Breast epithelium (tissue), 4 donors: ENCODE results near the gene STING1. TPM values are rescaled to one million over a fixed set of nuclear protein-coding genes. Genes with fewer than 3 reads are reported as not detected.
"Not testable (repeated sequence)": the region's sequence is repeated elsewhere in the genome, so short reads cannot be mapped to it uniquely, and the experiment has no call there.

Experiments
- DNase-seq, 2 donors: peaks; one replicate each; pipeline ENCODE4 v3.0.0-alpha.2; 2019; ENCODE audit warnings: low spot score in 2 of 2
- H3K27ac ChIP-seq, 2 donors: fragments of 200-600 bp; sonication (generic) in 1 of 2; one replicate each; pipeline ENCODE4 v1.5.1; 2016 to 2019; ENCODE audit warnings: mild to moderate bottlenecking in 1 of 2
- H3K27me3 ChIP-seq, 2 donors: fragments of 200-600 bp; sonication (generic) in 1 of 2; one replicate each; pipeline versions ENCODE4 v1.5.1 to v1.6.0; 2017 to 2019; ENCODE audit warnings: control low read depth in 1 of 2, mild to moderate bottlenecking in 1 of 2
- H3K36me3 ChIP-seq: fragments of 200-600 bp; one replicate; pipeline ENCODE4 v1.5.1; 2019
- H3K4me1 ChIP-seq, 2 donors: fragments of 200-600 bp; sonication (generic); one replicate each; pipeline ENCODE4 v1.5.1; 2016 to 2019; ENCODE audit warnings: control low read depth in 1 of 2
- H3K4me3 ChIP-seq, 3 donors: fragments of 200-600 bp; sonication (generic); 1 replicate in 2 of 3; 2 replicates in 1 of 3; pipeline ENCODE4 v1.5.1; 2016 to 2019; ENCODE audit warnings: mild to moderate bottlenecking in 3 of 3, moderate library complexity in 2 of 3
- H3K9me3 ChIP-seq, 2 donors: fragments of 200-600 bp; sonication (generic) in 1 of 2; one replicate each; pipeline ENCODE4 v1.5.1; 2016 to 2019; ENCODE audit warnings: control low read depth in 1 of 2
- CTCF ChIP-seq, 3 donors: fragments of 450-650 bp; IDR thresholded peaks; one replicate each; pipeline ENCODE4 v1.5.1; 2016 to 2017; ENCODE audit warnings: antibody characterized with exemption in 3 of 3, mild to moderate bottlenecking in 3 of 3, moderate library complexity in 3 of 3
- POLR2A ChIP-seq: fragments of 450-650 bp; IDR thresholded peaks from one replicate; pipeline ENCODE4 v1.6.1; 2016; ENCODE audit warnings: antibody characterized with exemption, mild to moderate bottlenecking, moderate library complexity
- POLR2AphosphoS5 ChIP-seq, 3 donors: sonication (generic); formaldehyde crosslinking; IDR thresholded peaks; one replicate each; pipeline ENCODE4 v1.6.1; 2017; ENCODE audit warnings: antibody characterized with exemption in 3 of 3
- intact Hi-C: fragments of 100-400 bp; cut with DNase I; formaldehyde crosslinking; loops from one replicate; pipeline ENCODE4 v1.15.1; 2023; ENCODE audit warnings: low total_unique reads
- total RNA-seq, 3 donors: library from RNA; depleted of rRNA; stranded (reverse); fragments of >200 nt; gene quantifications; one replicate each; pipeline ENCODE4 v1.1.0, GENCODE V29; 2016

STING1 gene
- 10 to 100 TPM; 22.0 to 47.9 (median 39.0) TPM for total RNA-seq

DNA sequence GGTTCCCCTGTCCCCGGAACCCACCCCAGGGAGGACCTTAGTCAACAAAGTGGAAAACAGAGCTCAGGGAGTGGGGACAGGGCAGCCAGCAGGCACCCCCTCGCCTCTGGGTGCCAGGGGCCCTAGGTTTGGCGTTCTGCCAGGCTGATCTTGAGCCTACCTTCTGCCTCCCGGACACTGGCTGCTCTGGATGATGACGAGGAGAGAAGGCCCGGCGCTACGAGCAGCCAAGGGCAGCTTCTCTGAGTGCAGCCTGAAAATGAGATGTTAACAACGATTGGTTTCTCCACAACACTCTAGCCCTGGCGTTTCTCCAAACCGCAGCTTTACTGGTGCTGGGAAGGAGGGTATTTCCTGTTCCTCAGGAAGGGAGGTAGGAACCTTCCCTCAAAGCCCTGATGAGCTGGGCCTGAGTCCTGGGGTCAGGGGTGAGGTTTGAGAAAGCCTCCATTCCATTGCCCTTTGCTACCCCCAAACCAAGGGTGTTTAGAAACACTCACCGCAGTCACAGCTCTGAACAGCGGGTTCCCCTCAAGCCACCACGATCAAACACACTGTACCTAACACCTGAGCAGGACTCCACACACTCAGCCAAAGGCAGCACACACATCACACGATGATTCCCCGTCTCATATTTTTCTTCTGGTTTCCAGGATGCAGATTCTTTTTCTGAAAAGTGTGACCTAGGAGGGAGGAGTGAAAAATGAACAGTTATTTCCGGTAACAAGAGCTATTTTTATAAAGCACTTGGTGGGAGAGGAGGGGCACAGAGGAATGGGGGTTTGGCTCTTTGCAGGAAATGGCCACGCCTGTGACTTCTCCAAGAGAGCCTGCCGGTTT is at the start of gene STING1:
Gene STING1, minus strand, starts transcription at position 709 of the 840 bp plus-strand sequence. CDS start 1,054 bp downstream, outside the sequence.
- Histone ChIP-seq H3K27me3 (no peaks in the 10 kb centered on the region), H3K9me3 (no peaks in the 10 kb centered on the region), H3K27ac (peak within 1 kb of the TSS; percentile 94 to 100), H3K4me3 (peak within 1 kb of the TSS; percentile 51 to 75 (median 52)), H3K36me3 (no peaks in the 10 kb centered on the region), H3K4me1 (peaks cover 4 to 17% of the 10 kb centered on the region in 2 donors)
- intact Hi-C loops, result no loop called here
- DNase-seq, result peak; percentile 91
- TF ChIP-seq CTCF (IDR thresholded peaks at IDR 0.05) (no peak), POLR2AphosphoS5 (IDR thresholded peaks at IDR 0.05) (peak; percentile 50 to 68 (median 56))

GRCh38 chr5:139531772-139532169 is 49.2 kb upstream of the STING1 start:
- Histone ChIP-seq H3K36me3 (no peaks in the 10 kb centered on the region), H3K27ac (no peak overlapping the region), H3K9me3 (no peaks in the 10 kb centered on the region), H3K27me3 (no peaks in the 10 kb centered on the region), H3K4me3 (no peak overlapping the region), H3K4me1 (no peaks in the 10 kb centered on the region)
- no peak for DNase-seq
- intact Hi-C loops, result loop anchor here (2.0 kb wide), 1 partner anchor 63 kb away; no protein-coding TSS in a partner anchor
- TF ChIP-seq POLR2AphosphoS5 (IDR thresholded peaks at IDR 0.05), result no peak
- no peak for TF ChIP-seq POLR2A
- no peak for TF ChIP-seq CTCF (IDR thresholded peaks at IDR 0.05)

- not testable (repeated sequence) for H3K4me1 ChIP-seq, H3K9me3 ChIP-seq, H3K4me3 ChIP-seq, DNase-seq, H3K27ac ChIP-seq, H3K27me3 ChIP-seq, H3K36me3 ChIP-seq
- intact Hi-C loops, result loop anchor here (2.0 kb wide), 1 partner anchor 61 kb away; no protein-coding TSS in a partner anchor
These were observed 47.5 kb upstream of the STING1 start for GRCh38 chr5:139530079-139530478.

DNA sequence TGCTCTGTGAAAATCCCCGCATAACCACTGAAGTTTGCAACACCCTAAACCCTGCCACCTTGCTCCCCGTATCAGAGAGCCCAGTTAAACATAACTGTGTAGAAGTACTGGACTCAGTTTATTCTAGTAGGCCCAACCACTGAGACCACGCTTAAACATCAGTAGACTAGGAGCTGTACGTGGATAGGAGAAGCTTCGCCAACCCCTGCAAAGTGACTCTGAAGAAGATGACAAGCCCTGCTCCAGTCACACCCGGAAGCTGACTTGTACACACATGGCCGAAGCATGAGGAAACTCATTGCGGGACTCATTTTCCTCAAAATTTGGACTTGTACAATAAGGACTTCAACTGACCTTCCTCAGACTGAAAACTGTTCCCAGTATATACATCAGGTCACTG is 46.1 kb upstream of the STING1 start:
- DNase-seq, result not testable (repeated sequence)

GRCh38 chr5:139527896-139528467 is 45.4 kb upstream of the STING1 start:
- H3K4me3 ChIP-seq, H3K4me1 ChIP-seq, H3K36me3 ChIP-seq, H3K27ac ChIP-seq, H3K27me3 ChIP-seq, H3K9me3 ChIP-seq, intact Hi-C loops, DNase-seq: not testable (repeated sequence)

More for the DNA sequence above, 46.1 kb upstream of the STING1 start:
- H3K4me3 ChIP-seq, H3K9me3 ChIP-seq, H3K4me1 ChIP-seq, H3K36me3 ChIP-seq, H3K27ac ChIP-seq, intact Hi-C loops, H3K27me3 ChIP-seq: not testable (repeated sequence)

DNA sequence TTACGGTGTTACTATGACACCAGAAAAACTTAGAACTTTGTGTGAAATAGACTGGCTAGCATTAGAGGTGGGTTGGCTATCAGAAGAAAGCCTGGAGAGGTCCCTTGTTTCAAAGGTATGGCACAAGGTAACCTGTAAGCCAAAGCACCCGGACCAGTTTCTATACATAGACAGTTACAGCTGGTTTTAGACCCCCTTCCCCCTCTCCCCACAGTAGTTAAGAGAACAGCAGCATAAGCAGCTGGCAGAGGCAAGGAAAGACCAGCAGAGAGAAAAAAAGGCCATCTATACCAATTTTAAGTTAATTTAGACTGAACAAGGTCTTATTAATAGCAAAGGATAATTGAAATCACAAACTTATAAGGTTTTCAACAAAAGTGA is 44.5 kb upstream of the STING1 start:
- H3K4me1 ChIP-seq, H3K27ac ChIP-seq, H3K27me3 ChIP-seq, H3K9me3 ChIP-seq, H3K36me3 ChIP-seq, DNase-seq, intact Hi-C loops, H3K4me3 ChIP-seq: not testable (repeated sequence)

DNA sequence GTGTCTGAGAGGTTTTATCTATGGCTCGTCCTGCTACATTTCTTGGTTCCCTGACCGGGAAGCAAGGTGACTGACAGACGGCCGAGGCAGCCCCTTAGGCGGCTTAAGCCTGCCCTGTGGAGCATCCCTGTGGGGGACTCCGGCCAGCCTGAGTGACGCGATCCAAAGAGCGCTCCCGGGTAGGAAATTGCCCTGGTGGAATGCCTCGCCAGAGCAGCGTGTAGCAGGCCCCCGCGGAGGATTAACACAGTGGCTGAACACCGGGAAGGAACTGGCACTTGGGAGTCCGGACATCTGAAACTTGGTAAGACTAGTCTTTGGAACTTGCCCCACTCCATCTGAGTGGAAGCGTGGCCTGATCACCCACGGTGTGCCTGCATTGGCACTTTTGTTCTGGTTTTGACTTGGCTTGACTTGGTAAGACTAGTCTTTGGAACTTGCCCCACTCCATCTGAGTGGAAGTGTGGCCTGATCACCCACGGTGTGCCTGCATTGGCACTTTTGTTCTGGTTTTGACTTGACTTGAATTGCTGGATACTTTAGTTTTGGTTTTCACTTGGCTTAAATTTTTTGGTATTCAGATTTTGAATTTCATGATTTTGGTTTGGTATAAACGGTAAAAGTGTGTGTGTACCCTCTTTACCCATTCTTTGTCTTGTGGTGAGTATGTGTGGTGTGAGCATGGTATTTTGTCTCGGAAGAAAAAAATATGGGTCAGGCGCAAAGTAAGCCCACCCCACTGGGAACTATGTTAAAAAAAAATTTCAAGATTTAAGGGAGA is 43.9 kb upstream of the STING1 start:
- intact Hi-C loops, H3K4me3 ChIP-seq, DNase-seq, H3K36me3 ChIP-seq, H3K27me3 ChIP-seq, H3K9me3 ChIP-seq, H3K4me1 ChIP-seq: not testable (repeated sequence)
- peak overlapping the region; percentile 43 to 58 for H3K27ac ChIP-seq

- H3K27me3 ChIP-seq, H3K36me3 ChIP-seq, H3K4me3 ChIP-seq, DNase-seq, H3K4me1 ChIP-seq, H3K9me3 ChIP-seq, intact Hi-C loops: not testable (repeated sequence)
- H3K27ac ChIP-seq, result peak overlapping the region; percentile 43 to 58
These were observed 43.2 kb upstream of the STING1 start for GRCh38 chr5:139525586-139526308.
